ENCODE data around the gene SNRPD2.

SNRPD2 gene

DNA sequence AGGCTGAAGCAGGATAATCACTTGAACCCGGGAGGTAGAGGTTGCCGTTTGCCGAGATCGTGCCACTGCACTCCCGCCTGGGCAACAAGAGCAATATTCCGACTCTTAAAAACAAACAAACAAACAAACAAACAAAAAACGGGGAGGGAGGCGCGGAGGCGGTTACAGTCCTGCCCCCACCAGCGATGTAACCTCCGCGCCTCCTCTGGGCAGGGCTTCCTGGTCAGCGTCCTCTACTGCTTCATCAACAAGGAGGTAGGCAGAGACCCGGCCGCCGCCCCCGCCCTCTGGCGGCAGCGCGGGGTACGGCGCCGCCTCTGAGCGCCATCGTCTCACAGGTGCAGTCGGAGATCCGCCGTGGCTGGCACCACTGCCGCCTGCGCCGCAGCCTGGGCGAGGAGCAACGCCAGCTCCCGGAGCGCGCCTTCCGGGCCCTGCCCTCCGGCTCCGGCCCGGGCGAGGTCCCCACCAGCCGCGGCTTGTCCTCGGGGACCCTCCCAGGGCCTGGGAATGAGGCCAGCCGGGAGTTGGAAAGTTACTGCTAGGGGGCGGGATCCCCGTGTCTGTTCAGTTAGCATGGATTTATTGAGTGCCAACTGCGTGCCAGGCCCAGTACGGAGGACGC lies 10.2 kb downstream of the SNRPD2 start:
- TF ChIP-seq SIN3A (IDR thresholded peaks at IDR 0.05; ENCODE audit: borderline replicate concordance, insufficient read depth, low read length) (no peak), FOXP2 (optimal IDR thresholded peaks at IDR 0.05; ENCODE audit: borderline replicate concordance, extremely low read depth, extremely low read length, insufficient read depth) (peak; percentile 85)

DNA sequence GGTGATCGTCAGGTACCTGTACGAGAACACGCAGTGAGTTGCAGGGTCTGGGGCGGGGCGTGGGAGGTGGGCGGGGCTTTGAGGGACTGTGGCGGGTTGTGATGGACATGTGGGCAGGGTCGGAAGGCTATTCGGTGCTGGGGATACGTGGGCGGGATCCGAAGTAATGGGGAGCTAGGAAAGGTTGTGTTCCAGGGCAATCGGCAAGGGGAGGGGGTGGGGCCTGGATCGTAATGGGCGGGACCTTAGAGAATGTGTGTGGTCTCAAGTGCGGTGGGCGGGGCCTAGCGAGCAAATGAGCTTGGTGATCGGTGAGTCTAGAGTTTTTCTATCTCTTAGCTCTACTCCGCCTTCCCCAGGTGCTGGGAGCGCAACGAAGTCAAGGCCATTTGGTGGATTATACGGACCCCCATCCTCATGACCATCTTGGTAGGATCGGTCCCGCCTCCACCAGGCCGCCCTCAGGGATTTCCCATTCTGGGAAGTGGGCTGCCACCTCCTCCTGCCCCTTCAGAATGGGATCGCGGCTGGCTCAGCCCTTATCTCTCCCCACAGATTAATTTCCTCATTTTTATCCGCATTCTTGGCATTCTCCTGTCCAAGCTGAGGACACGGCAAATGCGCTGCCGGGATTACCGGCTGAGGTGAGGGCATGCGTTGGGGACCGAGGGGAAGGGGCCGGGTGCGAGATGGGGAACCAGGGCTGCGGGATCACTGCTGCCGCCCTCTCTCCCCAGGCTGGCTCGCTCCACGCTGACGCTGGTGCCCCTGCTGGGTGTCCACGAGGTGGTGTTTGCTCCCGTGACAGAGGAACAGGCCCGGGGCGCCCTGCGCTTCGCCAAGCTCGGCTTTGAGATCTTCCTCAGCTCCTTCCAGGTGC lies 14.2 kb downstream of the SNRPD2 start:
- TF ChIP-seq SIN3A (IDR thresholded peaks at IDR 0.05; ENCODE audit: borderline replicate concordance, insufficient read depth, low read length) = no peak

DNA sequence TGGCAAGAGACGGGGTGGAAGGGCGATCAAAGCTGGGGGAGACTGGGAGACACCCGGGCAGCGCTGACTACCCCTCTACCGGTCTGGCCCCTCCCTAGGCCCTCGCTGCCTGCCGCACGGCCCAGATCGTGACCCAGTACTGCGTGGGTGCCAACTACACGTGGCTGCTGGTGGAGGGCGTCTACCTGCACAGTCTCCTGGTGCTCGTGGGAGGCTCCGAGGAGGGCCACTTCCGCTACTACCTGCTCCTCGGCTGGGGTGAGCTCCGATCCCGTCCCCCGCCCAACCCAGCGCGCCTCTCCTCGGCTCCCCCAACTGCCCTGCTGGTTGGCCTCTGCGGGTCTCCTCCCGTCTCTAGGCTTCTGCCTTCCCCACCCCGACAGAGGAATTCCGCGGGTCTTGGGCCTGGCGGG lies 14.9 kb downstream of the SNRPD2 start:
- TF ChIP-seq POLR2AphosphoS5 (IDR thresholded peaks at IDR 0.05; ENCODE audit: low read depth, low read length) (no peak), SIN3A (IDR thresholded peaks at IDR 0.05; ENCODE audit: borderline replicate concordance, insufficient read depth, low read length) (no peak), FOXP2 (optimal IDR thresholded peaks at IDR 0.05; ENCODE audit: borderline replicate concordance, extremely low read depth, extremely low read length, insufficient read depth) (no peak), TAF1 (IDR thresholded peaks at IDR 0.05; ENCODE audit: borderline replicate concordance, insufficient read depth, low read length) (no peak)
- TF ChIP-seq, protein P1, sequence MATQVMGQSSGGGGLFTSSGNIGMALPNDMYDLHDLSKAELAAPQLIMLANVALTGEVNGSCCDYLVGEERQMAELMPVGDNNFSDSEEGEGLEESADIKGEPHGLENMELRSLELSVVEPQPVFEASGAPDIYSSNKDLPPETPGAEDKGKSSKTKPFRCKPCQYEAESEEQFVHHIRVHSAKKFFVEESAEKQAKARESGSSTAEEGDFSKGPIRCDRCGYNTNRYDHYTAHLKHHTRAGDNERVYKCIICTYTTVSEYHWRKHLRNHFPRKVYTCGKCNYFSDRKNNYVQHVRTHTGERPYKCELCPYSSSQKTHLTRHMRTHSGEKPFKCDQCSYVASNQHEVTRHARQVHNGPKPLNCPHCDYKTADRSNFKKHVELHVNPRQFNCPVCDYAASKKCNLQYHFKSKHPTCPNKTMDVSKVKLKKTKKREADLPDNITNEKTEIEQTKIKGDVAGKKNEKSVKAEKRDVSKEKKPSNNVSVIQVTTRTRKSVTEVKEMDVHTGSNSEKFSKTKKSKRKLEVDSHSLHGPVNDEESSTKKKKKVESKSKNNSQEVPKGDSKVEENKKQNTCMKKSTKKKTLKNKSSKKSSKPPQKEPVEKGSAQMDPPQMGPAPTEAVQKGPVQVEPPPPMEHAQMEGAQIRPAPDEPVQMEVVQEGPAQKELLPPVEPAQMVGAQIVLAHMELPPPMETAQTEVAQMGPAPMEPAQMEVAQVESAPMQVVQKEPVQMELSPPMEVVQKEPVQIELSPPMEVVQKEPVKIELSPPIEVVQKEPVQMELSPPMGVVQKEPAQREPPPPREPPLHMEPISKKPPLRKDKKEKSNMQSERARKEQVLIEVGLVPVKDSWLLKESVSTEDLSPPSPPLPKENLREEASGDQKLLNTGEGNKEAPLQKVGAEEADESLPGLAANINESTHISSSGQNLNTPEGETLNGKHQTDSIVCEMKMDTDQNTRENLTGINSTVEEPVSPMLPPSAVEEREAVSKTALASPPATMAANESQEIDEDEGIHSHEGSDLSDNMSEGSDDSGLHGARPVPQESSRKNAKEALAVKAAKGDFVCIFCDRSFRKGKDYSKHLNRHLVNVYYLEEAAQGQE (IDR thresholded peaks at IDR 0.05; ENCODE audit: insufficient read depth in 1 of 2, low read depth in 2 of 2, low read length in 2 of 2) = no peak

DNA sequence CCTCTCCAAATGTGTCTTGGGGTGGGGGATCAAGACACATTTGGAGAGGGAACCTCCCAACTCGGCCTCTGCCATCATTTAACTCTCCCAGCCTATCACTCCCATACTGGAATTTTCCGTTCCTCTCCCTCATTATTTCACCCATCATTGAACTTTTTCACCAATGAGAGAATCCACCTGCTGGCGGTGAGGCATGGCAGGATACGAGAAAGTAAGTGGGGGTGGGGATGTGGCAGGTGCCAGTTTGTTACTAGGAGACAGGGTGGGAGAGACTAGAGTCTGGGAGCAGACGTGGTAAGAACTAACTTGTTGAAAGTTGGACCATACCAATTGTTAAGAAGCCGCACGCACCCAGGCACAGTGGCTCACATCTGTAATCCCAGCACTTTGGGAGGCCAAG lies 16.8 kb downstream of the SNRPD2 start:
- no peak for TF ChIP-seq SIN3A (IDR thresholded peaks at IDR 0.05; ENCODE audit: borderline replicate concordance, insufficient read depth, low read length)
- no peak for TF ChIP-seq POLR2AphosphoS5 (IDR thresholded peaks at IDR 0.05; ENCODE audit: low read depth, low read length)
- TF ChIP-seq, protein P1 (IDR thresholded peaks at IDR 0.05; ENCODE audit: insufficient read depth in 1 of 2, low read depth in 2 of 2, low read length in 2 of 2) = no peak
- TF ChIP-seq TAF1 (IDR thresholded peaks at IDR 0.05; ENCODE audit: borderline replicate concordance, insufficient read depth, low read length) = no peak
- no peak for TF ChIP-seq FOXP2 (optimal IDR thresholded peaks at IDR 0.05; ENCODE audit: borderline replicate concordance, extremely low read depth, extremely low read length, insufficient read depth)

DNA sequence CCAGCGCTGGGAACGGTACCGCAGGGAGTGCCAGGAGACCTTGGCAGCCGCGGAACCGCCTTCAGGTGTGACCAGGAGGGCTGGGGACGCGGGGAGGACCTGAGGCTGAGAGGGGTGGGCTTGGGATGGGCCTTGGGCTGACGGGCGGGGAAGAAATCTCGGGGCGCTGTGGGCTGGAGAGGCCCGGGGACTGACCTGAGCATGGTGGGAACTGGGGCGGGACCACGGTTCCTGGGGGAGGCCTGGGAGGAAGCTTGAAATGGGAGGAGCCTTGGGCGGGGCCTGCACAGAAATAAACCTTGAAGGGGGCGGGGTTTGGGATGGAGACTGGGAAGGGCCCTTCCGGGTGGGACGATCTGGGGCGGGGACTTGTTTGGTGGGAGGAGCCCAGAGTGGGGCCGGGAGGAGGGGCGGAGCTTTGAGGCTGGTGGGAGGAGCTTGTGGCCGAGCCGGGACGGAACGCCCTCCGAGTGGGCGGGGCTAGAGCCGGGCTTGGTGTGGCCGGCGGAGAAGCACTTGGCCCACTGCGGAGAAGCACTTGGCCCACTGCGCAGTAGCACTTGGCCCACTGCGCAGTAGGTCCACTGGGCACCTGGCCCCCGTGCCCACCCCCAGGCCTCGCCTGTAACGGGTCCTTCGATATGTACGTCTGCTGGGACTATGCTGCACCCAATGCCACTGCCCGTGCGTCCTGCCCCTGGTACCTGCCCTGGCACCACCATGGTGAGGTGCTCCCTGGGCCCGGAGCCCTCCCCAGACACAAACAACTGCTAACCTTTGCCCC lies 20.9 kb downstream of the SNRPD2 start:
- TF ChIP-seq, protein P1 (IDR thresholded peaks at IDR 0.05; ENCODE audit: insufficient read depth in 1 of 2, low read depth in 2 of 2, low read length in 2 of 2) = no peak
- TF ChIP-seq POLR2AphosphoS5 (IDR thresholded peaks at IDR 0.05; ENCODE audit: low read depth, low read length) (peak; percentile 48; the same call in 1 of the 2 replicates), FOXP2 (optimal IDR thresholded peaks at IDR 0.05; ENCODE audit: borderline replicate concordance, extremely low read depth, extremely low read length, insufficient read depth) (no peak)
